ENCODE results near the gene LRP8. TPM values are rescaled to one million over a fixed set of nuclear protein-coding genes. Genes with fewer than 3 reads are reported as not detected.

Gene LRP8
- total and polyA plus RNA-seq, 9 of the 15 experiments (the other 6 are each of a cell fraction or from before 2014, with no cell fraction given), result 7.1 to 56.1 (median 31.3) TPM

DNA sequence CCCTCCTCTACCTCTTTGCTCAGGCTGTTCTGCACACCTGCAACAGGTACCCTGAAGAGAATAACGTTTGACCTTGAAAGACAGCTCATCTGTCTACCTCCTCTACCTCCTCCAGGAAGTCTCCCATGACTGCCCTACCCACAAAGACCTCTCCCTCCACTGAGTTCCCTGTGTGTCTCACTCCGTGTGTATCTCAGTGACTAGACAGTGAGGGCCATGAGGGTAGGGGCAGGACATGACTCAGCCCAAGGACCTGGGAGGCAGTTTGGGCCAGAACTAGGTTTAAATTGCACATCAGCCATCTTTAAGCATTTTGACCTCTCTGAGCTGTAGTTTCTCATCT is 32.0 kb upstream of the LRP8 start (continued):
- TF ChIP-seq, protein P1, sequence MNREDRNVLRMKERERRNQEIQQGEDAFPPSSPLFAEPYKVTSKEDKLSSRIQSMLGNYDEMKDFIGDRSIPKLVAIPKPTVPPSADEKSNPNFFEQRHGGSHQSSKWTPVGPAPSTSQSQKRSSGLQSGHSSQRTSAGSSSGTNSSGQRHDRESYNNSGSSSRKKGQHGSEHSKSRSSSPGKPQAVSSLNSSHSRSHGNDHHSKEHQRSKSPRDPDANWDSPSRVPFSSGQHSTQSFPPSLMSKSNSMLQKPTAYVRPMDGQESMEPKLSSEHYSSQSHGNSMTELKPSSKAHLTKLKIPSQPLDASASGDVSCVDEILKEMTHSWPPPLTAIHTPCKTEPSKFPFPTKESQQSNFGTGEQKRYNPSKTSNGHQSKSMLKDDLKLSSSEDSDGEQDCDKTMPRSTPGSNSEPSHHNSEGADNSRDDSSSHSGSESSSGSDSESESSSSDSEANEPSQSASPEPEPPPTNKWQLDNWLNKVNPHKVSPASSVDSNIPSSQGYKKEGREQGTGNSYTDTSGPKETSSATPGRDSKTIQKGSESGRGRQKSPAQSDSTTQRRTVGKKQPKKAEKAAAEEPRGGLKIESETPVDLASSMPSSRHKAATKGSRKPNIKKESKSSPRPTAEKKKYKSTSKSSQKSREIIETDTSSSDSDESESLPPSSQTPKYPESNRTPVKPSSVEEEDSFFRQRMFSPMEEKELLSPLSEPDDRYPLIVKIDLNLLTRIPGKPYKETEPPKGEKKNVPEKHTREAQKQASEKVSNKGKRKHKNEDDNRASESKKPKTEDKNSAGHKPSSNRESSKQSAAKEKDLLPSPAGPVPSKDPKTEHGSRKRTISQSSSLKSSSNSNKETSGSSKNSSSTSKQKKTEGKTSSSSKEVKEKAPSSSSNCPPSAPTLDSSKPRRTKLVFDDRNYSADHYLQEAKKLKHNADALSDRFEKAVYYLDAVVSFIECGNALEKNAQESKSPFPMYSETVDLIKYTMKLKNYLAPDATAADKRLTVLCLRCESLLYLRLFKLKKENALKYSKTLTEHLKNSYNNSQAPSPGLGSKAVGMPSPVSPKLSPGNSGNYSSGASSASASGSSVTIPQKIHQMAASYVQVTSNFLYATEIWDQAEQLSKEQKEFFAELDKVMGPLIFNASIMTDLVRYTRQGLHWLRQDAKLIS (CRISPR knock-in tag; IDR thresholded peaks at IDR 0.05), result no peak
- TF ChIP-seq KLF16 (IDR thresholded peaks at IDR 0.05) (no peak), NR2C1 (IDR thresholded peaks at IDR 0.05) (no peak), NR2C1 (tag; IDR thresholded peaks at IDR 0.05) (no peak), IRF1 (CRISPR knock-in tag; IDR thresholded peaks at IDR 0.05; ENCODE audit: borderline replicate concordance) (no peak), ZNF77 (CRISPR knock-in tag; IDR thresholded peaks at IDR 0.05) (no peak), SNIP1 (IDR thresholded peaks at IDR 0.05; ENCODE audit: low read depth) (no peak), HINFP (tag; conservative IDR thresholded peaks at IDR 0.05; ENCODE audit: low read depth) (no peak), CGGBP1 (CRISPR knock-in tag; IDR thresholded peaks at IDR 0.05) (no peak), CCNT2 (IDR thresholded peaks at IDR 0.05; ENCODE audit: borderline replicate concordance, extremely low read depth, insufficient read length, low read depth, low read length) (no peak)
- TF ChIP-seq, protein P2, sequence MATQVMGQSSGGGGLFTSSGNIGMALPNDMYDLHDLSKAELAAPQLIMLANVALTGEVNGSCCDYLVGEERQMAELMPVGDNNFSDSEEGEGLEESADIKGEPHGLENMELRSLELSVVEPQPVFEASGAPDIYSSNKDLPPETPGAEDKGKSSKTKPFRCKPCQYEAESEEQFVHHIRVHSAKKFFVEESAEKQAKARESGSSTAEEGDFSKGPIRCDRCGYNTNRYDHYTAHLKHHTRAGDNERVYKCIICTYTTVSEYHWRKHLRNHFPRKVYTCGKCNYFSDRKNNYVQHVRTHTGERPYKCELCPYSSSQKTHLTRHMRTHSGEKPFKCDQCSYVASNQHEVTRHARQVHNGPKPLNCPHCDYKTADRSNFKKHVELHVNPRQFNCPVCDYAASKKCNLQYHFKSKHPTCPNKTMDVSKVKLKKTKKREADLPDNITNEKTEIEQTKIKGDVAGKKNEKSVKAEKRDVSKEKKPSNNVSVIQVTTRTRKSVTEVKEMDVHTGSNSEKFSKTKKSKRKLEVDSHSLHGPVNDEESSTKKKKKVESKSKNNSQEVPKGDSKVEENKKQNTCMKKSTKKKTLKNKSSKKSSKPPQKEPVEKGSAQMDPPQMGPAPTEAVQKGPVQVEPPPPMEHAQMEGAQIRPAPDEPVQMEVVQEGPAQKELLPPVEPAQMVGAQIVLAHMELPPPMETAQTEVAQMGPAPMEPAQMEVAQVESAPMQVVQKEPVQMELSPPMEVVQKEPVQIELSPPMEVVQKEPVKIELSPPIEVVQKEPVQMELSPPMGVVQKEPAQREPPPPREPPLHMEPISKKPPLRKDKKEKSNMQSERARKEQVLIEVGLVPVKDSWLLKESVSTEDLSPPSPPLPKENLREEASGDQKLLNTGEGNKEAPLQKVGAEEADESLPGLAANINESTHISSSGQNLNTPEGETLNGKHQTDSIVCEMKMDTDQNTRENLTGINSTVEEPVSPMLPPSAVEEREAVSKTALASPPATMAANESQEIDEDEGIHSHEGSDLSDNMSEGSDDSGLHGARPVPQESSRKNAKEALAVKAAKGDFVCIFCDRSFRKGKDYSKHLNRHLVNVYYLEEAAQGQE (IDR thresholded peaks at IDR 0.05; ENCODE audit: borderline replicate concordance), result peak; percentile 29; the same call in 1 of the 2 replicates
- TF ChIP-seq, protein P2 (CRISPR knock-in tag; IDR thresholded peaks at IDR 0.05; ENCODE audit: low read depth), result no peak
- TF ChIP-seq, protein P3, sequence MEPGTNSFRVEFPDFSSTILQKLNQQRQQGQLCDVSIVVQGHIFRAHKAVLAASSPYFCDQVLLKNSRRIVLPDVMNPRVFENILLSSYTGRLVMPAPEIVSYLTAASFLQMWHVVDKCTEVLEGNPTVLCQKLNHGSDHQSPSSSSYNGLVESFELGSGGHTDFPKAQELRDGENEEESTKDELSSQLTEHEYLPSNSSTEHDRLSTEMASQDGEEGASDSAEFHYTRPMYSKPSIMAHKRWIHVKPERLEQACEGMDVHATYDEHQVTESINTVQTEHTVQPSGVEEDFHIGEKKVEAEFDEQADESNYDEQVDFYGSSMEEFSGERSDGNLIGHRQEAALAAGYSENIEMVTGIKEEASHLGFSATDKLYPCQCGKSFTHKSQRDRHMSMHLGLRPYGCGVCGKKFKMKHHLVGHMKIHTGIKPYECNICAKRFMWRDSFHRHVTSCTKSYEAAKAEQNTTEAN (CRISPR knock-in tag; IDR thresholded peaks at IDR 0.05), result no peak

Measured in K562 (cell line).